Tibial nerve (tissue), 4 donors: ENCODE results near the gene SRF.

Experiments used
- EP300 ChIP-seq, 2 donors: sonication (generic); formaldehyde crosslinking; IDR thresholded peaks; one replicate each; pipeline ENCODE4 v1.6.1; 2017; ENCODE audit warnings: antibody characterized with exemption in 2 of 2, mild to moderate bottlenecking in 1 of 2
- POLR2A ChIP-seq, 2 donors: fragments of 450-650 bp; IDR thresholded peaks; one replicate each; pipeline ENCODE4 v1.6.1; 2017; ENCODE audit warnings: antibody characterized with exemption in 2 of 2, mild to moderate bottlenecking in 2 of 2, moderate library complexity in 2 of 2
- TF ChIP-seq, protein P1 (sequence below), 5 experiments: fragments of 200-600 bp in 3 of 5; fragments of 450-650 bp in 2 of 5; sonication (generic) in 3 of 5; IDR thresholded peaks; one replicate each; pipeline ENCODE4 v1.5.1; 2016 to 2019; ENCODE audit warnings: antibody characterized with exemption in 5 of 5, mild to moderate bottlenecking in 3 of 5, moderate library complexity in 2 of 5

- TF ChIP-seq, protein P1, sequence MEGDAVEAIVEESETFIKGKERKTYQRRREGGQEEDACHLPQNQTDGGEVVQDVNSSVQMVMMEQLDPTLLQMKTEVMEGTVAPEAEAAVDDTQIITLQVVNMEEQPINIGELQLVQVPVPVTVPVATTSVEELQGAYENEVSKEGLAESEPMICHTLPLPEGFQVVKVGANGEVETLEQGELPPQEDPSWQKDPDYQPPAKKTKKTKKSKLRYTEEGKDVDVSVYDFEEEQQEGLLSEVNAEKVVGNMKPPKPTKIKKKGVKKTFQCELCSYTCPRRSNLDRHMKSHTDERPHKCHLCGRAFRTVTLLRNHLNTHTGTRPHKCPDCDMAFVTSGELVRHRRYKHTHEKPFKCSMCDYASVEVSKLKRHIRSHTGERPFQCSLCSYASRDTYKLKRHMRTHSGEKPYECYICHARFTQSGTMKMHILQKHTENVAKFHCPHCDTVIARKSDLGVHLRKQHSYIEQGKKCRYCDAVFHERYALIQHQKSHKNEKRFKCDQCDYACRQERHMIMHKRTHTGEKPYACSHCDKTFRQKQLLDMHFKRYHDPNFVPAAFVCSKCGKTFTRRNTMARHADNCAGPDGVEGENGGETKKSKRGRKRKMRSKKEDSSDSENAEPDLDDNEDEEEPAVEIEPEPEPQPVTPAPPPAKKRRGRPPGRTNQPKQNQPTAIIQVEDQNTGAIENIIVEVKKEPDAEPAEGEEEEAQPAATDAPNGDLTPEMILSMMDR (IDR thresholded peaks at IDR 0.05), result no peak
- TF ChIP-seq EP300 (IDR thresholded peaks at IDR 0.05) (no peak), POLR2A (IDR thresholded peaks at IDR 0.05) (no peak)
Measured at GRCh38 chr6:43184268-43184985, 13.4 kb downstream of the SRF start.
